ENCODE results near the gene RHOU. TPM values are rescaled to one million over a fixed set of nuclear protein-coding genes. Genes with fewer than 3 reads are reported as not detected.
A peak's percentile ranks its signal among the peaks of the same experiment; 100 is the strongest.

Gene RHOU
- polyA plus RNA-seq, 1 donor from 2014 or later: not detected

GRCh38 chr1:228781161-228781808 is 46.0 kb downstream of the RHOU start:
- peaks cover 8% of the 10 kb centered on the region for H3K27me3 Mint-ChIP-seq
- no peaks in the 10 kb centered on the region for H3K9me3 Mint-ChIP-seq
- no peaks in the 10 kb centered on the region for H3K4me1 Mint-ChIP-seq

DNA sequence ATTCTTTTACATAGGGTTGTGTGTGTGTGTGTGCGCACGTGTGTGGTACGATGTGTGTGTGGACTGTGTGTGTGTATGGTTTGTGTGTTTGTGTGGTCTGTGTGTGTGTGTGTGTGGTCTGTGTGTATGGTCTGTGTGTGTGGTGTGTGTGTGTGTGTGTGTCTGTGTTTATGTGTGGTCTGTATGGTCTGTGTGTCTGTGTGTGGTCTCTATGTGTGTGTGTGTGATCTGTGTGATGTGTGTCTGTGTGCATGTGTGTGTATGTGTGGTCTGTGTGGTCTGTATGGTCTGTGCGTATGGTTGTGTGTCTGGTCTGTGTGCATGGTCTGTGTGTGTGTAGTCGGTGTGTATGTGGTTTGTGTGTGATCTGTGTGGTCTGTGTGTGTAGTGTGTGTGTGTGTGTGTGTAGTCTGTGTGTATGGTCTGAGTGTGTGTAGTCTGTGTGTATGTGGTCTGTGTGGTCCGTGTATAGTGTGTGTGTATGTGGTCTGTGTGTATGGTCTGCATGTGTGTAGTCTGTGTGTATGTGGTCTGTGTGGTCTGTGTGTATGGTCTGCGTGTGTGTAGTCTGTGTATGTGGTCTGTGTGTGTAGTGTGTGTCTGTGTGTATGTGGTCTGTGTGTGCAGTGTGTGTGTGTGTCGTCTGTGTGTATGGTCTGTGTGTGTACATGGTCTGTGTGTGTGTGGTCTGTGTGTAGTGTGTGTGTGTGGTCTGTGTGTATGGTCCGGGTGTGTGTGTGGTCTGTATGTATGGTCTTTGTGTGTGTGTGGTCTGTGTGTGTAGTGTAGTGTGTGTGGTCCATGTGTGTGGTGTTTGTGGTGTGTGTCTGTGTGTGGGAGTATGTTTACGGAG is 46.8 kb downstream of the RHOU start:
- Mint-ChIP-seq H3K36me3 (no peaks in the 10 kb centered on the region), H3K4me1 (no peaks in the 10 kb centered on the region), H3K4me3 (no peak overlapping the region), H3K9me3 (no peaks in the 10 kb centered on the region), H3K27ac (no peak overlapping the region), H3K27me3 (peaks cover 6% of the 10 kb centered on the region)

More at GRCh38 chr1:228781161-228781808, 46.0 kb downstream of the RHOU start:
- Mint-ChIP-seq H3K4me3 (no peak overlapping the region), H3K27ac (no peak overlapping the region), H3K36me3 (no peaks in the 10 kb centered on the region)

- Mint-ChIP-seq H3K27me3 (peaks cover 3% of the 10 kb centered on the region), H3K36me3 (no peaks in the 10 kb centered on the region), H3K27ac (no peak overlapping the region), H3K9me3 (no peaks in the 10 kb centered on the region), H3K4me1 (no peaks in the 10 kb centered on the region), H3K4me3 (no peak overlapping the region)
Measured at GRCh38 chr1:228782662-228783417, 47.6 kb downstream of the RHOU start.

- Mint-ChIP-seq H3K4me3 (no peak overlapping the region), H3K4me1 (no peaks in the 10 kb centered on the region), H3K27ac (no peak overlapping the region), H3K9me3 (peaks cover 0 to 2% (median 0%) of the 10 kb centered on the region in 3 donors), H3K36me3 (no peaks in the 10 kb centered on the region), H3K27me3 (peaks cover 3% of the 10 kb centered on the region)
Measured at GRCh38 chr1:228783418-228784040, 48.2 kb downstream of the RHOU start.

- peaks cover 5% of the 10 kb centered on the region for H3K27me3 Mint-ChIP-seq
- H3K4me3 Mint-ChIP-seq: no peak overlapping the region
- no peak overlapping the region for H3K27ac Mint-ChIP-seq
- no peaks in the 10 kb centered on the region for H3K36me3 Mint-ChIP-seq
- H3K4me1 Mint-ChIP-seq: no peaks in the 10 kb centered on the region
- peaks cover 0 to 2% (median 1%) of the 10 kb centered on the region in 3 donors for H3K9me3 Mint-ChIP-seq
Measured at GRCh38 chr1:228784181-228784580, 48.9 kb downstream of the RHOU start.

GRCh38 chr1:228785366-228786330 is 50.4 kb downstream of the RHOU start:
- Mint-ChIP-seq H3K36me3 (no peaks in the 10 kb centered on the region), H3K9me3 (peaks cover 0 to 2% (median 1%) of the 10 kb centered on the region in 3 donors), H3K4me3 (no peak overlapping the region), H3K27ac (no peak overlapping the region), H3K27me3 (peaks cover 5% of the 10 kb centered on the region), H3K4me1 (peaks cover 0 to under 1% (median 0%) of the 10 kb centered on the region in 3 donors)

GRCh38 chr1:228786361-228787129 is 51.3 kb downstream of the RHOU start:
- H3K36me3 Mint-ChIP-seq: no peaks in the 10 kb centered on the region
- H3K4me3 Mint-ChIP-seq: no peak overlapping the region
- H3K9me3 Mint-ChIP-seq: peaks cover 0 to 2% (median 1%) of the 10 kb centered on the region in 3 donors
- peaks cover 5% of the 10 kb centered on the region for H3K27me3 Mint-ChIP-seq
- H3K4me1 Mint-ChIP-seq: peaks cover 0 to 5% (median 0%) of the 10 kb centered on the region in 3 donors
- H3K27ac Mint-ChIP-seq: no peak overlapping the region

GRCh38 chr1:228791791-228792190 is 56.5 kb downstream of the RHOU start:
- Mint-ChIP-seq H3K36me3 (no peaks in the 10 kb centered on the region), H3K4me1 (peaks cover 0 to 5% (median 0%) of the 10 kb centered on the region in 3 donors), H3K9me3 (peaks cover 0 to 2% (median 1%) of the 10 kb centered on the region in 3 donors), H3K4me3 (no peak overlapping the region), H3K27me3 (peaks cover 2% of the 10 kb centered on the region), H3K27ac (peak overlapping the region in 1 of 3 donors; percentile 61)

DNA sequence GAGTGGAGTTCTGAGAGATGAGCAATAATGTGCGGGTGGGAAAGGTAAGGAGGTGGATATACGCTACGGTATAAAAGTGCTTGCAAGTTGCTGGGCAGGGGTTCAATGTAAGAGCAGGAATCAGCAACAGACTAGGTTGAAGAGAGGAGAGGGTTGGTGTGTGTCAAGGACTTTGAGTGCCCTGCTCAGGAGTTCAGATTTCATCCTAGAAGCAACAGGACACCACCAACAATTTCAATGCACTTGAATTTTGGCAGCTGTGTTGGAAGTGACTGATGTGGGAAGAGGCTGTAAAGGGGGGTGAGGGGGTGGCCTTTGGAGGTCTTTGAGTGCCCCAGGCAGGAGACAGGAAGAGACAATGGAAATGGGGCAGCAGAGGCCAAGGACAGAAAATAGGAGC is 57.3 kb downstream of the RHOU start:
- Mint-ChIP-seq H3K27me3 (peaks cover 4% of the 10 kb centered on the region), H3K27ac (no peak overlapping the region), H3K36me3 (no peaks in the 10 kb centered on the region), H3K4me1 (peaks cover 0 to 5% (median 0%) of the 10 kb centered on the region in 3 donors), H3K4me3 (no peak overlapping the region), H3K9me3 (peaks cover 2 to 5% (median 3%) of the 10 kb centered on the region in 3 donors)

DNA sequence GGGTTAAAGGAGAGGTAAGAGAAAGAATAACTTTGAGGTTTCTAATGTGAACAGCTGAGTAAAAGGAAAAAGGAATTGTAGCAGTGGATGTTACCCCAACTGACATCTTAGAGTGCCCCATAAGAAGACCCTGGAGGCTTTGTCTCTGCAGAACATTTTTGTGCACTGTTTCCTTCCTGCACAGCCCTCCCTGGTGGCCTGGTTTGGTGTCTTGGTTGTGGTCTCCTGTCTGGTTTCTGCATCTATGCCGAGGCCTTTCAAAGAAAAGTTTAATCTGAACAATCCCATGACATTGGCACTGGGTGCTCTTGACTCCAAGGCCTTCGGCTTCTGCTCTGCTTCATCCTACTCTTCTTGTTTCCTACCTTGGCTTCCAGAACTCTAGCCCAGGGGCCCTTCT is 57.8 kb downstream of the RHOU start:
- no peaks in the 10 kb centered on the region for H3K36me3 Mint-ChIP-seq
- H3K4me1 Mint-ChIP-seq: peaks cover 0 to 5% (median 0%) of the 10 kb centered on the region in 3 donors
- no peak overlapping the region for H3K4me3 Mint-ChIP-seq
- peaks cover under 1 to 7% (median 3%) of the 10 kb centered on the region in 3 donors for H3K9me3 Mint-ChIP-seq
- H3K27ac Mint-ChIP-seq: no peak overlapping the region
- H3K27me3 Mint-ChIP-seq: peaks cover 4% of the 10 kb centered on the region

- peaks cover 0 to 5% (median 0%) of the 10 kb centered on the region in 3 donors for H3K4me1 Mint-ChIP-seq
- no peak overlapping the region for H3K4me3 Mint-ChIP-seq
- no peak overlapping the region for H3K27ac Mint-ChIP-seq
- peaks cover 0 to 7% (median 2%) of the 10 kb centered on the region in 3 donors for H3K9me3 Mint-ChIP-seq
- peaks cover 4% of the 10 kb centered on the region for H3K27me3 Mint-ChIP-seq
- H3K36me3 Mint-ChIP-seq: no peaks in the 10 kb centered on the region
Measured at GRCh38 chr1:228794173-228794572, 58.9 kb downstream of the RHOU start.

- H3K4me3 Mint-ChIP-seq: no peak overlapping the region
- peaks cover 0 to 8% (median 0%) of the 10 kb centered on the region in 3 donors for H3K4me1 Mint-ChIP-seq
Measured at GRCh38 chr1:228794810-228795209, 59.5 kb downstream of the RHOU start.

DNA sequence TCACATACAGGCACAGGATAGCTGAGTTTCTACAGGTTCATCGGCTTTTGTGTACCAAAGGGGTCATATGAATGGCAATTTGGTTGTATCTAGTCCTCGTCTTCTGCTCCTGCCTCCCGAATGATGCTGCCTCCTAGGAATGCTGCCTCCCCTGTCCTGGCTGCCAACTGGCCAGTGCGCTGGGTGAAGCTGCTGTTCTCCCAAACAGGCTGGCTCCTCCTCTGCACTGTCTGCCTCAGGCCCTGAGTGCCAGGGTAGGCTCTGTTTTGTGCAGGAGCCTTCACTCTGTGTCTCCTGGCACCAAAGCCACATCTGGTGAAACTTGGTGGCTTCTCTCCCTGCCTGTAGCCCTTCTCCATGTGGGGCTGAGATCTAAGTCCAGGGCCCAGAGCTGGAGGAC is 60.3 kb downstream of the RHOU start:
- H3K4me1 Mint-ChIP-seq: peaks cover 0 to 8% (median 0%) of the 10 kb centered on the region in 3 donors
- no peaks in the 10 kb centered on the region for H3K36me3 Mint-ChIP-seq
- no peak overlapping the region for H3K4me3 Mint-ChIP-seq
- peaks cover 0 to 15% (median 3%) of the 10 kb centered on the region in 3 donors for H3K9me3 Mint-ChIP-seq
- H3K27ac Mint-ChIP-seq: no peak overlapping the region
- H3K27me3 Mint-ChIP-seq: peaks cover 6% of the 10 kb centered on the region

More at GRCh38 chr1:228794810-228795209, 59.5 kb downstream of the RHOU start:
- Mint-ChIP-seq H3K27me3 (peaks cover 6% of the 10 kb centered on the region), H3K27ac (no peak overlapping the region), H3K36me3 (no peaks in the 10 kb centered on the region), H3K9me3 (peaks cover 0 to 11% (median 3%) of the 10 kb centered on the region in 3 donors)

Data from IgD-negative memory B cell (primary cell).